DOHH2 (cell line): ENCODE results near the gene SELENOW.

Experiments used
- EZH2phosphoT487 ChIP-seq: fragments of 200-600 bp; sonication (generic); IDR thresholded peaks from 2 replicates; pipeline ENCODE4 v1.6.1; 2017; ENCODE audit warnings: borderline replicate concordance, mild to moderate bottlenecking, antibody characterized with exemption, low read length, moderate library complexity, mixed read lengths
- TF ChIP-seq, protein P1 (sequence below): fragments of 200-600 bp; sonication (generic); IDR thresholded peaks from one replicate; pipeline ENCODE4 v1.5.1; 2014; ENCODE audit warnings: antibody characterized with exemption, mild to moderate bottlenecking, low read depth, low read length; ENCODE audit not compliant: poor library complexity, severe bottlenecking

DNA sequence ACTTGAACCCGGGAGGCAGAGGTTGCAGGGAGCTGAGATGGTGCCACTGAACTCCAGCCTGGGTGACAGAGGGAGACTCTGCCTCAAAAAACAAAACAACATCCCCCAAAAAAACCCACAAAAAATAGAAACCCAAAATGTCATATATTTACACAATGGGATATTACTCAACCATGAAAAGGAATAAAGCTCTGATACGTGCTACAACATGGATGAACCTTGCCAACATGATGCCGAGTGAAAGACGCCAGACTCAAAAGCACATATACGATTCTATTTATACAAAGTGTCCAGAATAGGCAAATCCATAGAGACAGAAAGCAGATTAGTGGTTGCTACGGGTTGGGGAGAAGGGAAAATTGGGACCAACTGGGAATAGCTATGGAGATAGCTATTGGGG is 27.9 kb downstream of the SELENOW start:
- TF ChIP-seq, protein P1, sequence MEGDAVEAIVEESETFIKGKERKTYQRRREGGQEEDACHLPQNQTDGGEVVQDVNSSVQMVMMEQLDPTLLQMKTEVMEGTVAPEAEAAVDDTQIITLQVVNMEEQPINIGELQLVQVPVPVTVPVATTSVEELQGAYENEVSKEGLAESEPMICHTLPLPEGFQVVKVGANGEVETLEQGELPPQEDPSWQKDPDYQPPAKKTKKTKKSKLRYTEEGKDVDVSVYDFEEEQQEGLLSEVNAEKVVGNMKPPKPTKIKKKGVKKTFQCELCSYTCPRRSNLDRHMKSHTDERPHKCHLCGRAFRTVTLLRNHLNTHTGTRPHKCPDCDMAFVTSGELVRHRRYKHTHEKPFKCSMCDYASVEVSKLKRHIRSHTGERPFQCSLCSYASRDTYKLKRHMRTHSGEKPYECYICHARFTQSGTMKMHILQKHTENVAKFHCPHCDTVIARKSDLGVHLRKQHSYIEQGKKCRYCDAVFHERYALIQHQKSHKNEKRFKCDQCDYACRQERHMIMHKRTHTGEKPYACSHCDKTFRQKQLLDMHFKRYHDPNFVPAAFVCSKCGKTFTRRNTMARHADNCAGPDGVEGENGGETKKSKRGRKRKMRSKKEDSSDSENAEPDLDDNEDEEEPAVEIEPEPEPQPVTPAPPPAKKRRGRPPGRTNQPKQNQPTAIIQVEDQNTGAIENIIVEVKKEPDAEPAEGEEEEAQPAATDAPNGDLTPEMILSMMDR: no peak
- no peak for TF ChIP-seq EZH2phosphoT487
